ENCODE results near the gene ANTXR1. TPM values are rescaled to one million over a fixed set of nuclear protein-coding genes. Genes with fewer than 3 reads are reported as not detected.

The ANTXR1 gene
- 87.8 TPM for total RNA-seq

DNA sequence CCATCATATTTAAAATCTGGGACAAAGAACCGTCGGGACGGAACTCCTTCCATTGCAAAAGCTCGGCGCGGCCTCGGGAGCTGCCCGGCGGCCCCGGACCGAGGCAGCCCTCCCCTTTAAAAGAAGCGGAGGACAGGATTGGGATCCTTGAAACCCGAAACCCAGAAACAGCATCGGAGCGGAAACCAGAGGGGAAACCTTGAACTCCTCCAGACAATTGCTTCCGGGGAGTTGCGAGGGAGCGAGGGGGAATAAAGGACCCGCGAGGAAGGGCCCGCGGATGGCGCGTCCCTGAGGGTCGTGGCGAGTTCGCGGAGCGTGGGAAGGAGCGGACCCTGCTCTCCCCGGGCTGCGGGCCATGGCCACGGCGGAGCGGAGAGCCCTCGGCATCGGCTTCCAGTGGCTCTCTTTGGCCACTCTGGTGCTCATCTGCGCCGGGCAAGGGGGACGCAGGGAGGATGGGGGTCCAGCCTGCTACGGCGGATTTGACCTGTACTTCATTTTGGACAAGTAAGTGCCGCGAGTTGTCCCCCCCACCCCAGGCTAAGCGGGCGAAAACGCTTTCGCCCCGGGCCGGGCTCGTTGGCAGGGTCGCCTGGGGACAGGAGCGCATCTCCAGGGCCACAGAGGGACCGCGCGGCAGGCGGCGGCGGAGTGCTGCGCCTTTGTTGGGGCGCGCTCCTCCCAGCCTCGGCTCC lies at the start of gene ANTXR1:
ANTXR1 (plus strand) TSS at position 38 of the 698 bp plus-strand sequence; CDS start at position 359, 321 bp downstream.
- peak; percentile 68 for DNase-seq (ENCODE audit: low spot score)

DNA sequence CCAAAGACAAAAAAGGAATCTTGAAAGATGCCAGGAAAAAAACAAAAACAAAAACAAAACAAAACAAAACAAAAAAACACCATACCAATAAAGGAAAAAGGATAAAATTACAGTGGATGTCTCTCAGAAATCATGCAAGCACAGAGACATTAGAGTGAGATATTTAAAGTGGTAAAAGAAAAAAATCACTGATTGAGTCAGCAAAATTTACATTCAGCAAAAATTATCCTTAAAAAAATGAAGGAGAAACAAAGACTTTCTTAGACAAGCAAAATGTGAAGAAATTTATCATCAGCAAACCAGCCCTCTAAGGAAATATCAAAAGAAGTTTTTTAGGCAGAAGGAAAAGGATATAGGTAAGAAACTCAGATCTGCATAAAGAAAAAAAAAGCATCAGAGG lies 48.7 kb upstream of the ANTXR1 start:
- no peak for DNase-seq (ENCODE audit: low spot score)

DNA sequence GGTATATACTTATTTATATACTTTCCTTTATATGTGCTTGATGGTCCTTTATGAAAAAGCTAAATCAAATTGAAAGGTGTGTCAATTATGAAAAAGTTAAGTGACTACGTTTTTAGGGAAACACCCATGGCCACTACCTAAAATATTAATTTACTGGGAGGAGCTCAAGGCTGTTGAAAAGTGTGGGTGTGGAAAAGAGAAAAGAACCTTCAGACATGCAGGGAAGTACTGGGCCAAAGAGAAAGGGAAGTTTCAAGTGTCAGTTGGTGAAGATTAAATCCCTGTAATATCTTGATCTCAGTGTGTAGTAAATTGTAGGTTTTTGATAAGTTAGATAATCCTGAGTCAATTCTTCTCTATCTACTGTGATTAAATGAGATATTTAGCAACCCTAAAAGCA lies 44.8 kb upstream of the ANTXR1 start:
- DNase-seq (ENCODE audit: low spot score), result no peak

DNA sequence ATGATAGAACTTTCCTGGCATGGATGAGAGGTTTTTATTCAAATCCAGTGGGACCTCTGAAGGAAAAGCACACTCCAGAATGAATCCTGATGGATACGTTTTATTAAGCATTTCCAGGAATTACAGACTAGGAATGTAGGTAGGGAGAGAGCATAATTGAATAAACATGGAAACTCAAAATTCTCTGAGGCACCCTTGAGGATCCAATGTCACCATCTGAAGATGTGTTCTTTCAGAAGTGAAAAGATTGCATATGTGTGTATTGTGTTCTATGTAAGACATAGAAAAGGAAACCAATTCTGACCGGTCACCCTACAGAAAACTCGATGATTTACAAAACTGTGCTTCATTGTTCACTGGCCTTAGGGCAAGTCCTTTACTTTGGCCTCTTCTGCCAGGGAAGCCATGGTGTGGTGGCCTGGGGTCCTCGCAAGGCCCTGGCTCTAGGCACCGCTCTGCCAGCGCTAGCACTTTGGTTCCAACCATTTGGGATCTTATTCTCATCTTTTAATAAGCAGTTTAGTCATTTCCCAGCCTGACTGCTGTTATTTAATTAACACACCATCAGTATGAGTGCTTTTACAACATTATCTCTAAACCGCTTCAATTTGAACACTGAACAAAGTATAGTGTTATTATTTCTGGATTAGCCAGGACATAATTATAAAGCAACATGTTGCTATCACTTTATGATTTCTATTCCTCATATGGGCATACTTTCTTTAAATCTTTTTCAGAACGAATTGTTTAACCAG lies 43.1 kb upstream of the ANTXR1 start:
- DNase-seq (ENCODE audit: low spot score), result no peak

- DNase-seq (ENCODE audit: low spot score), result no peak
Measured at GRCh38 chr2:68970566-68971265, 42.3 kb upstream of the ANTXR1 start.

- DNase-seq (ENCODE audit: low spot score), result no peak
Measured at GRCh38 chr2:68971591-68972231, 41.3 kb upstream of the ANTXR1 start.

DNA sequence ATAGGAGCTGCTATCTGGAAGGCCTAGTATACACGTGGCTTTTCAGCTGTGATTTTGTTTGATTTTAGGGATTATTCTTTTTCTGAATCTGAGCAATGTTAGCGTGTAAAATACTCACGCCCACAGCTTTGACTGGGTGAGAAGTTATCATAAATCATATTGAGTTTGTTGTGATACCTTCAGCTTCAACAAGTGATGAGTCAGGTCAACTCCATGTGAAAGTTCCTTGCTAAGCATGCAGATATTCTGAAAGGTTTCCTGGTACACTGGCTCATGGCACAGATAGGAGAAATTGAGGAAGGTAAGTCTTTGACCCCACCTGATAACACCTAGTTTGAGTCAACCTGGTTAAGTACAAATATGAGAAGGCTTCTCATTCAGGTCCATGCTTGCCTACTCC lies 38.7 kb upstream of the ANTXR1 start, which contains the start of gene GKN1:
GKN1 (plus strand) TSS at position 386 of the 400 bp plus-strand sequence. CDS start 42 bp downstream, outside the sequence.
- DNase-seq (ENCODE audit: low spot score), result no peak

DNA sequence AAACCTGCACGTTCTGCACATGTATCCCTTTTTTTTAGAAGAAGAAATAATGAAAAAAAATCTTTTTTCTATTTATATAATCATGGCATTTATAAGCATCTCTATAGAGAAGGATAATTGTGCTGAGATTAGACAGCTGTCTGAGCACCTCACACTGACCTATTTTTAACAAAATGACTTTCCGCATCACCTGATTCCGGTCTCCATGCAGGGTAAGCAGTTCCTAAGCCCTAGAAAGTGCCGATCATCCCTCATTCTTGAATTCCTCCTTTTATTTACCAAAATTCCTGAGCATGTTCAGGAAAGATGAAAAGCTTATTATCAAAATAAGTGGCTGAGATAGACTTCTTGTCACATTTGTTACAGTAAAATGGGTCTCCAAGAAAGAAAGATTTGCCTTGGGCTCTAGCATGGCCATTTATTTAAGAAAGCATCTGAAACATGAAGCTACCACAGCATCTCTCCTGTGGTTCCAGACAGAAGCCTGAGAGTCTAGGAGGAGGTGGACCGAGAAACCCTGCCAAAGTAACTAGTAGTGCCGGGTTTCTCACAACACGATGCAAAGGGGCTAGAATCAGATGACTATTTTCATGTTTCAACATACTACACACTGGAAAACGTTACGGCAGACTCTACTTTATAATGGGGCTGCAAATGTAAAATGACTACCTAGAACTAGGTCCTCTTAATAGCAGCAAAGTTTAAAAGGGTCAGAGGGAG lies 37.9 kb upstream of the ANTXR1 start:
- no peak for DNase-seq (ENCODE audit: low spot score)

DNA sequence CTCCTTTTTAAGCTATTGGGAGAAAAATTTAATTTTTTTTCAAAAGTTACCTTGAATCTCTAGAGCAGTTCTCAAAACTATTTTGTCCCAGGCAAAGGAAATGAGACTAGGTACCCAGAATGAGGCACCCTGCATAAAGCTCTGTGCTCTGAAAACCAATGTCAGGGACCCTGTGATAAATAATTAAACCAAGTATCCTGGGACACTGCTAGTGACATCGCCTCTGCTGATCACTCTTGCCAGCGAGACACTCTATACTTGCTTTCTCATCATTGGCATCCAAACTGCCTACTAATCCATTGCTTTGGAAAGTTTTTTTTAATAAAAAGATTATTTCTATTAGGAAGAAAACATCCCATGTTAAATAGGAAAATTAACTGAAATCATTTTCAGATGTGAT lies 37.1 kb upstream of the ANTXR1 start:
- no peak for DNase-seq (ENCODE audit: low spot score)

- no peak for DNase-seq (ENCODE audit: low spot score)
Measured at GRCh38 chr2:68977453-68977852, 35.5 kb upstream of the ANTXR1 start.

- DNase-seq (ENCODE audit: low spot score), result no peak
Measured at GRCh38 chr2:68978098-68978497, 34.9 kb upstream of the ANTXR1 start.

DNA sequence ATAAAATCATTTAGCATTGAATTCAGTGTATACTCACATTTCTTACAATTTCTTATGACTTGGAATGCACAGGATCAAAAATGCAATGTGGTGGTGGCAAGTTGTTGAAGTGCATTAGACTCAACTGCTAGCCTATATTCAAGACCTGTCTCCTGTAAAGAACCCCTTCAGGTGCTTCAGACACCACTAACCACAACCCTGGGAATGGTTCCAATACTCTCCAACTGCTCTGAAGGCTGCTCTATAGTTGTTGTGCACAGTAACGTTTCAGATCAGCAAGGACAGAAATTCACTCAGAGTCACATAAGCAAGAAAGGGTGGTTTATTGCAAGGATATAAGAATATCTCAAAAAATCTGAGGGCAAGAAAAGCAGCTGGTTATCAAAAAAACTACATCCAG lies 32.0 kb upstream of the ANTXR1 start:
- DNase-seq (ENCODE audit: low spot score), result no peak

GRCh38 chr2:68987021-68987503 lies 25.9 kb upstream of the ANTXR1 start:
- no peak for DNase-seq (ENCODE audit: low spot score)

DNA sequence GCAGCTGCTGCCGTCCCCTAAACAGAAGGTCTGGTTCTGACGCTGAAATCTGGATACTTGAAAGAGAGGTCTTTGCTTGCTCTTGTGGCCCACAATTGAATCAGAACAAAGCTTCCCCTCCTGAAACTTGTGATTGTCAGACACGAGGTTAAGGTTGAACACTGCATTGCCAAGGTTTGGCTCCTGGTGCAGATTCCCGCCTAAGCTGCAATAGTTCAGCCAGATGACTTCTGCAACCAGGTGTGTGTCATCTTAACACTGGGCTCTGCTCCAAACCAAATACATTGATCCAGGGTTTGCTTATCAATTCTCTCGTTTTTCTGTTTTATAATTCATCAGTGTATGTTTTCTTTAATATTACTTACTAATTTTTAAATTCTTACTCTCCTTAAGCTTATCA lies 23.9 kb upstream of the ANTXR1 start:
- DNase-seq (ENCODE audit: low spot score), result no peak

GRCh38 chr2:68992341-68992740 lies 20.6 kb upstream of the ANTXR1 start:
- no peak for DNase-seq (ENCODE audit: low spot score)

- DNase-seq (ENCODE audit: low spot score), result no peak
Measured at GRCh38 chr2:68992933-68993332, 20.0 kb upstream of the ANTXR1 start.

DNA sequence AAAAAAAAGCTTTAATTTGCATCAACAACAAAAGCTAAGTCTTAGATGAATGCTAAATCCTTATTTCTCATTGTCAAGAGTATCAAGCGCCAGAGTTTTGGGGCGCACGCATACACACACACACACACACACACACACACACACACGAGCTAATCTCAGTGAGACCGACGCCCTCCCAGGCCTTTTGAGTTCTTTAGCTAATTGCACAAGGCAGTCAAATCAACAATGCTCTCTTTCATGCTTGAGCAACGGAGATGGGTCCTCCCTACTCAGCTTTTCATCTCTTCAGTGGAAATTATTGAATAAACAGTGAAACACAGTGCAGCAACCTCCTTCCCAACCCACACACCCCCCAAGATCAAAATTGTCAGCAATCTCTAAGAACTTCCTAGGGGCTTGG lies 19.3 kb upstream of the ANTXR1 start:
- no peak for DNase-seq (ENCODE audit: low spot score)

DNA sequence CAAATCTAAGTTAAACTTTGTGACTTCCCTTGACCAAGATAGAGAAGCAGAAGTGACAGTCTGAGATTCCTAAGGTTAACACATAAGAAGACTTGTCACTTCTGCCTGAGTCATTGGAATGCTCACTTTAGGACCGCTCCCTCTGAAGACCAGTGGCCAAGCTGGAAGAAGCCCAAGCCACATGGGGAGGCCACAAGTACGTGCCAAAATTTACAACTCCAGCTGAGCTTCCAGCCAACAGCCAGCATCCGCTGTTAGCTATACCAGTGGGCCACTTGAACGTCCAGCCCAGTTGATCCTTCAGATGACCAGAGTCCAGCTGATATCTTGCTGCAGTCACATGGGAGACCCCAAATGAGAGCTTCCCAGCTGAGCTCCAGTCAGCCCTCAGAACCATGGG lies 18.1 kb upstream of the ANTXR1 start:
- DNase-seq (ENCODE audit: low spot score), result no peak

DNA sequence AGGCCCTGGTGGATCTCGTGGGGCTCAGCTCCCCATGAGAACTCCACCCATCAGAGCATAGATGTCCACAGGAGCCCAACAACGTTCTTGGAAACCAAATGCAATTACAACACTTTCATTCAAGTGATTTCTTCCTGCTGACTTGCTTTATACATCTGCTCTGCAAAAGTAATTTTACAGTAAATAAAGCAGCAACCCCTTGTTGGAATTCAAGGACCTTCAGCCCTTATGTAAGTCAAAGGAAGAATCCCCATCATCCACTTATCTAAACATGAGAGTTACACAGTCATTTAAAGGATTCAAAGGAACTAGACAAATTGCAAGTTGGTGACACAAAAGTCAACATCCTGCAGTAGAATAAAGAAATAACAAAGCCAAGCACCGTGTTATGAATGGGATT lies 17.1 kb upstream of the ANTXR1 start:
- DNase-seq (ENCODE audit: low spot score), result no peak

- DNase-seq (ENCODE audit: low spot score), result no peak
Measured at GRCh38 chr2:68997401-68997800, 15.6 kb upstream of the ANTXR1 start.

DNA sequence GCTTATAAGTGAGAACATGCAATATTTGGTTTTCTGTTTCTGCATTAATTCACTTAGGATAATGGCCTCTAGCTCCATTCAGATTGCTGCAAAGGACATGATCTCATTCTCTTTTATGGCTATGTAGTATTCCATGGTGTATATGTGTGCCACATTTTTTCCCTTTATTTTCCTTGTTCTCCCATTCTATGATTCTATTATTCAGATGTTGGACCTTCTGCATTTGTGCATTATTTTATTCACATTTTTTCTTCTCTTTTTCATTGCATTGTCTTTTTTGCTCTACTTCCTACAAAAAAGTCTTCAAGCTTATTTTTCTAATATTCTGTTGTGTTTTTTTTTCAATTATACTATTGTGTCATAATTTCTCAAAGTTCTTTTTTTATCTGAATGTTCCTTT lies 11.1 kb upstream of the ANTXR1 start:
- no peak for DNase-seq (ENCODE audit: low spot score)

Measured in ureter (tissue), 1 donor.